IPS DF 4.7 (cell line): ENCODE measurements around the gene EGFR.

ENCODE experiments used
- DNase-seq: peaks from one replicate; pipeline ENCODE4 v3.0.0-alpha.2; 2013; ENCODE audit warnings: low spot score; ENCODE audit errors: extremely low read depth

Gene EGFR

DNA sequence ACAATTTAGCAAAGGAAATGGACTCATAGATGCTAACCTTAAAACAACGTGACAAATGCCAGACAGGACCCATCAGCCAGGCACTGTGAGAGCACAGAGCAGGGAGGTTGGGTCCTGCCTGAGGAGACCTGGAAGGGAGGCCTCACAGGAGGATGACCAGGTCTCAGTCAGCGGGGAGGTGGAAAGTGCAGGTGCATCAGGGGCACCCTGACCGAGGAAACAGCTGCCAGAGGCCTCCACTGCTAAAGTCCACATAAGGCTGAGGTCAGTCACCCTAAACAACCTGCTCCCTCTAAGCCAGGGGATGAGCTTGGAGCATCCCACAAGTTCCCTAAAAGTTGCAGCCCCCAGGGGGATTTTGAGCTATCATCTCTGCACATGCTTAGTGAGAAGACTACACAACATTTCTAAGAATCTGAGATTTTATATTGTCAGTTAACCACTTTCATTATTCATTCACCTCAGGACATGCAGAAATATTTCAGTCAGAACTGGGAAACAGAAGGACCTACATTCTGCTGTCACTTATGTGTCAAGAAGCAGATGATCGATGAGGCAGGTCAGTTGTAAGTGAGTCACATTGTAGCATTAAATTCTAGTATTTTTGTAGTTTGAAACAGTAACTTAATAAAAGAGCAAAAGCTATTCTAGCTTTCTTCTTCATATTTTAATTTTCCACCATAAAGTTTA is 188.8 kb downstream of the EGFR start:
- no peak for DNase-seq

DNA sequence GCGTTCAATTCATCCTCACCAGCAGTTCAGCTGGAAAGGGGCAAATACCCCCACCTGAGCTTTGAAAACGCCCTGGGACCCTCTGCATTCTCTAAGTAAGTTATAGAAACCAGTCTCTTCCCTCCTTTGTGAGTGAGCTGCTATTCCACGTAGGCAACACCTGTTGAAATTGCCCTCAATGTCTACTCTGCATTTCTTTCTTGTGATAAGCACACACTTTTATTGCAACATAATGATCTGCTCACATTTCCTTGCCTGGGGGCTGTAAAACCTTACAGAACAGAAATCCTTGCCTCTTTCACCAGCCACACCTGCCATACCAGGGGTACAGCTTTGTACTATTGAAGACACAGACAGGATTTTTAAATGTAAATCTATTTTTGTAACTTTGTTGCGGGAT is 190.5 kb downstream of the EGFR start:
- no peak for DNase-seq

- no peak for DNase-seq
These were observed 191.4 kb downstream of the EGFR start for GRCh38 chr7:55210176-55210575.

GRCh38 chr7:55210716-55211115 is 191.9 kb downstream of the EGFR start:
- DNase-seq = no peak

DNA sequence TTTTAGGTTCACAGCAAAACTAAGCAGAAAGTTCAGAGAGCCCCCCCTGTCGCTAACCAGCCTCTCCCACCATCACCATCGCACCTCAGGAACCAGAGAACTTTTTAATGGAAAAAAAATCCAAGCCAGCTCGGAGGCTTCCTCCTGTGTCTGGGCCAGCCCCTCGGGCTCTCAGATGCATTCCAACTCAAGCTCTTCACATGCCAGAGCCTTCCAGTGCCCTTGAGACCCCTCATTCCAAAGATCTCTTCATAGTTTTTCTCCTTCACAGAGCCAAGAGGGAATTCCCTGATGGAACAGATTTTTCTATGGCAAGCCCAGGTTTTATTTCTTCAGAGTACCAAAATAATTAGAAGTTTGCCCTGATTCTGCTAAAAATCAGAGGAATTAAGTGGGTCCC is 192.9 kb downstream of the EGFR start:
- no peak for DNase-seq

DNA sequence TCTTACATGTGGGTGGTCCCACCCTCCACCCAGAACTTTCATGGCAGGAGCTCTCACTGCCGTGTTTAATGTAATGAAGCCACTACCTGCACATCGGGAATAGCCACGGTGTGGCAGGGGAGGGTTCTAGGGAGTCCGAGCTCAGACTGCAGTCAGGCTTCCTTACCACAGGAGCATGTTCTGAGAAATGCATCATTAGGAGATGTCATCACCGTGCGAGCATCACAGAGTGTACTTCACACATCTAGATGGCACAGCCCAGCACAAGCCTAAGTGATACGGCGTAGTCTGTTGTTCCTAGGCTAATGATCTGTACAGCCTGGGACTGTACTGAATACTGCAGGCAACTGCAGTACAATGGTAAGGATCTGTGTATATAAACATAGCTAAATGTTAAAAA is 193.4 kb downstream of the EGFR start:
- DNase-seq = no peak

DNA sequence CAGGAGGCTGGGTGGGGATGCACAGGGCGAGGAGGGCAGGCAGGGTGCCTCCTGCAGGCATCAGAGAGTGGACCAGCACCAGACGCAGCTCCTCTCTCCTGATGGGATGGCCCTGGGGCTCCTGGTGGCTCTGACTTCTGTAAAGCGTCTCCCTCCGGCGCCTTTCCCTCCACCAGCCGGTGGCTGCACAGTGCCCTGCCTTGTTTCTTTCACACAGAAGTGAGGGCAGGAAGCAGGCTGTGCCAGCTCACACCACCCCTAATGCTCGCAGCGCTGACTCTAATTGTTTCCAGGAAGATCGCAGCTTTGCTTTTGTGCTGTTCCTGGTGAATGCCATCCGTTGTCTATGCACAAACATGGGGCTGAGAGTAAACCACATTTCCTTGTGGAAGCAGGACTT is 194.0 kb downstream of the EGFR start:
- no peak for DNase-seq

DNA sequence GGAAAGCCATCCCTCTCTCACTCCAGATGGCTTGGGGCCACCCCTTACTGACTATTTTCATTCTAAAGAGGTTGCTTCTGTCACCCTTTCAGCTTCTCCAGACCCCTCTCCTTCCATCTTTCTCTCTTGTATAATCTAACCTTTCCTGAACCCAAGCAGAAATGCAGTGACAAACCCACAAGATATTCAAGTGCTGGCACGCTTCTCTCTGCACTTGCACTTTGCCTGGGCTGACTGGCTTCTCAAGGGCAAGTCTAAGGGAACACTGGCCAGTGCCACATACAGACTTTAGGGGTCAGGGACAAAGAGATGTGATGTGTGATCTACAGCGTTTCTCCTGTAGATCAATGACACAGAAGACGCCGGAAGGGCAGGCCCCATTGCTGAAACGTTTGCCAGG is 195.9 kb downstream of the EGFR start:
- no peak for DNase-seq

- DNase-seq = no peak
These were observed 204.2 kb downstream of the EGFR start for GRCh38 chr7:55223023-55223422.

DNA sequence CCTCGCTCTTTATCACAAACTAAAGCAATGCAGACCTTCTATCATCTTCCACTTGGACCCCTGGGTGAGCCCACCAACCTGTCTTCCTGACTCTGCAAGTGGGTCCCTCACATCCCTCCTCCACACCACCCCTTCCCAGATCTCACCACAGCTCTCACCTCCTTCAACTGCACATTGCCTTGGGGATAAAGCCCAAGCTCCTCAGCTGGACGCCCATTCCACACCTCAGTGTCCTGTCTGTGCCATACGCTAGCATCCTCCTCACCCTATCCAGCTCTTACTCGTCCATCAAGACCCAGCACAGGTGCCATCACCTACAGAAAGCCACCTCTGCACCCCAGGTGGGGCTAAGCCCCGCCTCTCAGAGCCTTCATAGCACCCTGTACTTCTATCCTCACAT is 205.3 kb downstream of the EGFR start:
- DNase-seq = no peak

DNA sequence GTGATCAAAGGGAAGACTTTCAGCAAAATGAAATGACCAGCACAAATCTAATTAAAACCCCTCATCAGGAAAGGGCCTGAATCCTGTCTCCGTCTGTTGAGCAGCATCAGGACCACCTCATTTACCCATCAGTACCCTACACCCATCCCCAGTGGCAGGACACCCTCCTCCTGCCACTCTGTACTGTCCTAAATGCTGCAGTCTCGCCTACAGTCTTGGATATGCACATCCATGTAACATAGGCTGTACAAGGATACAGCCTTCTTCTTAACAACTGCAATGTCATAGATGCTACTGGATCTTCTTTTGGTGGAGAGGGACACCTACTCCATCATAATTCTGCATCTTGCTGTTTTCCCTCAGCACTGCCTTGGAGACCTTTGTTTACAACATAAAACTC is 206.0 kb downstream of the EGFR start:
- no peak for DNase-seq

GRCh38 chr7:55230014-55230413 is 211.2 kb downstream of the EGFR start:
- DNase-seq = no peak

- DNase-seq = no peak
These were observed 213.0 kb downstream of the EGFR start for GRCh38 chr7:55231736-55232280.

DNA sequence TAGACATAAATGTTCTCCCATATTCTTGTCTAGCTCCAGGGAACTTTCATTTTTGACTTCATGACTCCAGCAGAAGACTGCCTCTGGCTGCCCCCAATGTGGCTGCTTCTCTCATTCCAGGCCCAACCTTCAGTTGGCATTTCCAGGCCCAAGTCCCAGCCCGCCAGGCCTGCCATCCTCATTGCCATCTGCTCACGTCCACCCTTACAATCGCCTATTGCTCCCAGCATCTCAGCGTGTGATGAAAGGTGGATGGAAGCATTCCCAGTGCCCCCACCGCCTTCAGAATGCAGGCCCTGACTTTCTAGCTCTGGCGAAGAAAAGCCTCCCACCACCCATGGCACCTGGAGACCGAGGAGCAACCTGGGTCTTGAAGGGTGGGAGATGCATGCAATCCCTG is 214.2 kb downstream of the EGFR start:
- no peak for DNase-seq

GRCh38 chr7:55234408-55234807 is 215.6 kb downstream of the EGFR start:
- DNase-seq = no peak

- no peak for DNase-seq
These were observed 216.3 kb downstream of the EGFR start for GRCh38 chr7:55235115-55235514.

DNA sequence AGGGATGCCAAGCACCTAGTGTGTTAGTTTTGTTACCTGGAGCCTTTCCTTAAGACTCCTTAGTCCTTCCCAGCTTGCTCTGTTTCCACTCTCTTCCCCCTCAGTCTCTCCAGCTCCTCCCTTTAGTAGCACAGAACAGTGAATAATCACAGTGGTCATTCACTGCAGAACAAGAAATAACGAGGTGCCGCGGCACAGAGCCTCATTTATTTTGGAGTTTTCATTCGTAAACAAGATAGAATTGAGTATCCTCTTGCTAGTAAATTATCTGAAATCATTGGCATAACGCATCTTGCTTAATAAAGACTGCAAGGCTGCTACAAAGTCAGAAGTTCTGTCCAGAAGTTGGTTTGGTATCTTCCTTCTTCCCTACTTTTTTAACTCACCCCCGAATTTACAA is 217.0 kb downstream of the EGFR start:
- DNase-seq = no peak

- DNase-seq = no peak
These were observed 217.7 kb downstream of the EGFR start for GRCh38 chr7:55236476-55236875.

DNA sequence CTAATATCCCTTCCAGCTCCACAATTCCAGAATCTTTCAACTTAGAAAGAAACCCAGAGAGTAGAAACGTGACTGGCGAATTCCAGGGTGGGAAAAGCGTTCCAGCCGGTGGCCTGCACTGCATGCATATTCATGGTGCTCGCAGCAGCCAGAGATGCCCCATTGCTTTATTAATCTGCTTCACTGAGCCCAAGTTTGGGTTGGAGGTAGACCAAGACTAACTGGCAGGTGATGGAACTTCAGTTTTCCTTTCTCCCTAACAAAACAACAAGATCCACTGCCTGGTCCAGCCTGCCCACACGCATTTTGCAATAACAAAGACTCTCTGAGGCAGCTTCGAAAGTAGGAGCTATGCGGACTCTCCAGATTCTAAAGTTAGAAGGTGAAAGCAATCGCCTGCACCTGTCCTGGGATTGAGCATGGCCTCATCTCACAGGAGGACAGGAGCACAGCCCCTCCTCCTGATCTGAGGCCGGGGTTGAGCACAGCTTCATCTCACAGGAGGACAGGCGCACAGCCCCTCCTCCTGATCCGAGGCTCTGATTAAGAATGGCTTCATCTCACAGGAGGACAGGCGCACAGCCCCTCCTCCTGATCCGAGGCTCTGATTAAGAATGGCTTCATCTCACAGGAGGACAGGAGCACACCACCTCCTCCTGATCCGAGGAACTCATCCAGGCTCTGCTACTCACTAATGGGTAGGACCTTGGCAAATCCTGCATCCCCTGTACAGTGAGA is 218.5 kb downstream of the EGFR start:
- DNase-seq = no peak

DNA sequence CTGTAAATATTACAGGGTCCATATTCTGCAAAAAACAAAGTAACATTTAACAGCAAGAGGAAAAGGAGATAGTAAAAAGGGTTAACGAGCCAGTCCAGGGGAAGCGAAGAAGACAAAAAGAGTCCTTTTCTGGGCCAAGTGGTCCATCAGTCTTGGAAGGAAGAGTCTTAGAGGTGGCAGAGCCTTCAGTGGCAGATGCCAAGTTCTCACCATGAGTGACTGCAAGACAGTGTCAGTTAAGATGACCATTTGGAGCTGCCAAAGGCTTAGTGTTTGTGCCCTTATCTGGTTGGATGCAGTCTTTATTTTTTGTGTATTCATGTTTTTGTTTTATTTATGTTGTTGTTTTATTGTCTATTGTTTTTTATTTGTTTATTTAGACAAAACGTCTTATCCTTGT is 220.6 kb downstream of the EGFR start:
- no peak for DNase-seq

GRCh38 chr7:55240418-55241142 is 221.8 kb downstream of the EGFR start:
- no peak for DNase-seq

- no peak for DNase-seq
These were observed 223.1 kb downstream of the EGFR start for GRCh38 chr7:55241958-55242357.
